Inferior parietal cortex (tissue), 1 donor: ENCODE data around the gene FAM229A.
"Not testable (repeated sequence)": the region's sequence is repeated elsewhere in the genome, so short reads cannot be mapped to it uniquely, and the experiment has no call there.

ENCODE experiments used
- DNase-seq: peaks from one replicate; pipeline ENCODE4 v3.0.0-alpha.2; 2016; ENCODE audit errors: extremely low spot score

The FAM229A gene

GRCh38 chr1:32362474-32363313 is at the start of gene FAM229A, which contains the start of gene TSSK3:
Gene FAM229A, minus strand, starts transcription at chr1:32362485. Its CDS starts 394 bp downstream, at chr1:32362091.
Gene TSSK3, plus strand, starts transcription at chr1:32362539. Its CDS starts 163 bp downstream, at chr1:32362702.
- no peak for DNase-seq

GRCh38 chr1:32411261-32411660 is 49.0 kb upstream of the FAM229A start:
- no peak for DNase-seq

GRCh38 chr1:32406629-32407111 is 44.4 kb upstream of the FAM229A start:
- no peak for DNase-seq

GRCh38 chr1:32405672-32406467 is 43.6 kb upstream of the FAM229A start:
- DNase-seq = no peak

- DNase-seq = no peak
Measured at GRCh38 chr1:32404946-32405345, 42.7 kb upstream of the FAM229A start.

GRCh38 chr1:32400876-32401631 is 38.8 kb upstream of the FAM229A start:
- DNase-seq = peak; percentile 89

- no peak for DNase-seq
Measured at GRCh38 chr1:32399843-32400242, 37.6 kb upstream of the FAM229A start.

GRCh38 chr1:32398401-32398800 is 36.1 kb upstream of the FAM229A start:
- no peak for DNase-seq

- DNase-seq = not testable (repeated sequence)
Measured at GRCh38 chr1:32396524-32396923, 34.2 kb upstream of the FAM229A start.

GRCh38 chr1:32394890-32395432 is 32.7 kb upstream of the FAM229A start:
- DNase-seq = no peak

- peak; percentile 99 for DNase-seq
Measured at GRCh38 chr1:32394141-32394889, 32.0 kb upstream of the FAM229A start, which contains the start of gene BSDC1. Gene BSDC1, minus strand, starts transcription at chr1:32394441. Its CDS starts 27 bp downstream, at chr1:32394414.

GRCh38 chr1:32393832-32394140 is 31.5 kb upstream of the FAM229A start:
- DNase-seq = no peak

- no peak for DNase-seq
Measured at GRCh38 chr1:32393136-32393535, 30.9 kb upstream of the FAM229A start.

- DNase-seq = no peak
Measured at GRCh38 chr1:32392325-32392724, 30.0 kb upstream of the FAM229A start.

- peak; percentile 40 for DNase-seq
Measured at GRCh38 chr1:32390904-32391870, 28.9 kb upstream of the FAM229A start.

- no peak for DNase-seq
Measured at GRCh38 chr1:32388641-32389040, 26.4 kb upstream of the FAM229A start.

GRCh38 chr1:32386676-32387392 is 24.5 kb upstream of the FAM229A start:
- no peak for DNase-seq

GRCh38 chr1:32380057-32380456 is 17.8 kb upstream of the FAM229A start:
- no peak for DNase-seq
